ENCODE data around the gene C1orf56.
A peak's percentile ranks its signal among the peaks of the same experiment; 100 is the strongest.

C1orf56 gene, protein sequence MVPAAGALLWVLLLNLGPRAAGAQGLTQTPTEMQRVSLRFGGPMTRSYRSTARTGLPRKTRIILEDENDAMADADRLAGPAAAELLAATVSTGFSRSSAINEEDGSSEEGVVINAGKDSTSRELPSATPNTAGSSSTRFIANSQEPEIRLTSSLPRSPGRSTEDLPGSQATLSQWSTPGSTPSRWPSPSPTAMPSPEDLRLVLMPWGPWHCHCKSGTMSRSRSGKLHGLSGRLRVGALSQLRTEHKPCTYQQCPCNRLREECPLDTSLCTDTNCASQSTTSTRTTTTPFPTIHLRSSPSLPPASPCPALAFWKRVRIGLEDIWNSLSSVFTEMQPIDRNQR

DNA sequence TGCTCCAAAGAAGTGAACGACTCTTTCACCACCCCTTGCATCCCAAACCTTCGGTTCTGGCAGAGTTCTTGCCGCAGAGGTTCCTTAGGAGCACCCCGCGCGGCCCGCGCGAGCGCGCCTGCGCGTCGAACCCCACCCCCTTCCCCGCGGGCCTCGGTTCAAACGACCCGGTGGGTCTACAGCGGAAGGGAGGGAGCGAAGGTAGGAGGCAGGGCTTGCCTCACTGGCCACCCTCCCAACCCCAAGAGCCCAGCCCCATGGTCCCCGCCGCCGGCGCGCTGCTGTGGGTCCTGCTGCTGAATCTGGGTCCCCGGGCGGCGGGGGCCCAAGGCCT, at the start of gene C1orf56:
Gene C1orf56 (plus strand): TSS at position 161 of the 334 bp plus-strand sequence. CDS start 97 bp downstream, at position 258.
- peak; percentile 79 for DNase-seq

DNA sequence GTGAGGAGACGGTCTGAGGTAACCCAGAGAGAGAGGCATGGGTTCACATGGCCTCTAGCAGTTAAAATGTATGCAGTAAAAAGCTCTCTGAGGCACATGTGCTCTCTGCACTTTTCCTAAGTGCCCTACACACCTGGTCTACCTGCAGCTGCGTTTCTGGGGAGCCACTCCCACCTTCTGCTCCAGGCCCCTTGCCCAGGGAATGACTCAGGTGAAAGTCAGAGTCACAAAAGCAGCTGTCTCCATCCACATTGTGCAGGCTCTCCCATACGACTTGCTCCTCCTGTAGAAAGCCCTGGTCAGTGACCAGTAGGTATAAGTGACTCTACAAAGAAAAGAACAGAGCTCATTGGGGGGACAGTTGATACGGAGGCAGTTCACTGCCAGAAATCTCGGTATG, 49.6 kb upstream of the C1orf56 start:
- no peak for DNase-seq

DNA sequence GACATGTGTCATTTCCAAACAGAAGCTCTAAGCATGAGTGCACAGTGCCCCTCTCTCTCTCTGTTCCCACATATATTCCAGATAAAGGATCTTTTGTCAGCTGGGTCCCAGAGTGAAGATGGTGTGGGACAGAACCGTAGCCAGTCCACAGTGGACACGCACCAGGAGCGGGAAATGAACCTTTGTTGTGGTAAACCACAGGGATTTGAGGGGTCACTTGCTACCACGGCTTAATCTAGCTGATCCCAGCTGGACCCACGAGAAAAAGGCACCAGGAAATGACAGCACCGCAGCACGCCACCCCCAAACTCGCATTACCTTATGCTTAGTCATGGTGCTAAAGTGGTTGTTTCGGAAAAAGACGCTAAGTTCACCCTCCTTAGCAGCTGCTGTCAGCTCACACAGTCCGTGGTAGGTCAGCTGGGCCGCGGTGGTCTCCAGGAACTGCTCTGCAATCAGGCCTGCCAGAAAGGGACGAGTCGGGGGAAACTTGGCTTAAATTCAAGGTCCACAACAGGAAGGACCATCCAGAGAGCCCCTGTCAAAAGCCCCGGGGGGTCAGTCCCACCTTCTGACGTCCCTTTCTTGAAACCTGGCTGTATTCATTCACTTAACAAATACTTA, 48.4 kb upstream of the C1orf56 start:
- no peak for DNase-seq

DNA sequence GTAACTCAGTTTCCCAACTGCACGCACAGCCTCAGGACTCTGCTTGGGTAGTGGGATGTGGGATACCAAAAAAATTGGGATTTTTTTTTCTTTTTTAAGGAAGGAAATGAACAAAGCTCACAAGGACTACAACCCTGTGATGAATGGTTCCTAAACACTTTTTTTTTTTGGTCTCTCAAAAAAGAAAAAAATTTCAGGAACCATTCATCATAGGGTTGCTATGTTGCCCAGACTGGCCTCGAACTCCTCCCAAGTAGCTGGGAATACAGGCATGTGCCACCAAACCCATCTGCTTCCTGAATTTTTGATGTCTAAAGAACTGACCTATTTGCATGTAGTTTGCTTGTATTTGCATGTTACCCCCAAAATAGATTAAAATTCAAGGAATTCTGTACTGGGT, 47.6 kb upstream of the C1orf56 start:
- DNase-seq = no peak

DNA sequence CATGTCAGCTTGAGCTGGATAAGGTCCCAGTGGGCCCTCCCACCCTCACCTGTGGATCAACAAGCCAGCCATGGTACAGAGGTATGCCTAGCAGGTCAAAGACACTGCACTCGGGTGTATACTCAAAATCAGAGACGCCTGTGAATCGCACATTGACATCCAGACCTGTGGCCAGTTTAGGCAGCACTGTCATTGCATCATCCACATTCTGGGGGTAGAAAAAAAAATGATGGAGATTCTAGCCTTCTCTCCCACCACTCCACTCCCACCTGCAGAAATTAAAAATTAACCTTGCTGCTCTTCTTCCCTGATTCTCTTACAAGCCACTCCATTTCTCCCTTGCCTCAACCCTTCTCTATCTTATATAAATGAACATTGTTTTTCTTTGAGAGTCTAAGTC, 47.1 kb upstream of the C1orf56 start:
- no peak for DNase-seq

DNA sequence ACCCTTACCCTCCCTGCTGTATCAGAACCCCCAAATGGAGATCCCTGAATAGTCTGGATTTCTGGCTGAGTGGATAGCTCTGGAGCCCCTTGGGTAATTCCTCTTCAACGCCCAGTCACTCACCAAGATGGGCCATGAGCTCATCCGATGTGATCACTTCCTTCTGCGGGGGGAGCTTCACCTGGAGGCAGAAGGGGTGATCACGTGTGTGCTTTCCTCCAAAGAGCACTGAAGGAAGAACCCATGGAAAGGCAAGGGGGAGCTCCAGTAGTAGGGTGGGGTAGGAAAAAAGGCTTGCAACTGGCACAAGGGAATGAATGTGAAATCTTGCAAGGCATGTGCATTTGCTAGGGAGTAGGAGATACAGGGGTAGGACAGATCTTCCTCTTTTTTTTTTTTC, 45.9 kb upstream of the C1orf56 start:
- DNase-seq = no peak

DNA sequence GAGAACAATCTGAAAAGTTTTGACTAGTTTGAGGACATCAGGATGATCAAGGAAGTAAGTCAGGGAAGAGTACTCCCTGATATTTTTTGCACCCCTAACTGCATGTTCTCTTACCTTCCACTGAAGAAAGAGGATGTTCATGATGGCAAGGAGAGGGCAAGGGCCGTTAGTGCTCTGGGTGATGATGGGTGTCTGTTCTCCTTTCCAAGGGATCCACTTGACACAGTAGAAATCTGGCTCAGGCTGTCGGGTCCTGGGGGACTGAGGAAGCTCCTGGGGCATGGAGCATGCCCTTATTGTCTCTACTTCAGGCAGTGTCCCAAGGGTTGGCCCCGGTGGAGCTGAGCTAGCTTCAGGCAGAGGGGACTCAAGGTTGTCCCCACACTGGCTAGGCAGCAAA, 45.5 kb upstream of the C1orf56 start:
- no peak for DNase-seq

DNA sequence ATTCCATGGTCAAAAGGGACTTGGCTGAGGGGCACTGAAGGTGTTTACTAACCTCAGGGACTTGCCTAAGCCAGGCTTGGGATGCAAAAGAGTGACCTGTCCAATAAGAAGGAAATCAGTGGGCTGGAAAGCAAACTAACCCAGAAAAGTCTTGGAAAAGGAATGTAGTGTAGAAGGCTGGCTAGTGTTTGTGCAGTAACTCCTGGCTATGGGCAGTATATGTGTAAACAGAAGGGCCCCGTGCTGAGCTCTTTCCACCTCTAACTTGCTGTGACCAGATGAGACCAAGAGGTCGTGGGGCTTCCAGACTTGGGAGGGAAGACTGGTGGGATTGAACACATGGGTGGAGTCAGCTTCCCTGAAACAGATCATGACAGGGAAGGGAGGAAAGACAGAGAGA, 44.9 kb upstream of the C1orf56 start:
- no peak for DNase-seq

DNA sequence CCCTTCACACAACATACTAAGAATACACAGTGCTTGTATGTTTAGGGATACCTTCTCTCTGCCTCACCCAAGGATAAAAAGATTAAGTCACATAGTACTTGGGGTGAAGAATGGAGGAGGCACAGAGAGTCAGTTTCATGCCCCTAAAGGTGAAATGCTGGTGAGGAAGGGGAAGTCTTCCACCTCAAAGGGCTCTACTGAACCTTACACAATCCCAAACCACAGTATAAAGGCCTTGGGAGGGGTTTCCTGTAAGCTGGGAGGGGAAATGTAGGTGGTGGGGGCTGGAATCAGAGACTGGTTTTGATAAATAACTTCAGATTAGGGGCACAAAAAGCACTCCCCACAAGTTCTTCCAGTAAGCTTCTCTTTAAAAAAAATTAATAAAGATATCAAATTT, 44.4 kb upstream of the C1orf56 start:
- DNase-seq = no peak

DNA sequence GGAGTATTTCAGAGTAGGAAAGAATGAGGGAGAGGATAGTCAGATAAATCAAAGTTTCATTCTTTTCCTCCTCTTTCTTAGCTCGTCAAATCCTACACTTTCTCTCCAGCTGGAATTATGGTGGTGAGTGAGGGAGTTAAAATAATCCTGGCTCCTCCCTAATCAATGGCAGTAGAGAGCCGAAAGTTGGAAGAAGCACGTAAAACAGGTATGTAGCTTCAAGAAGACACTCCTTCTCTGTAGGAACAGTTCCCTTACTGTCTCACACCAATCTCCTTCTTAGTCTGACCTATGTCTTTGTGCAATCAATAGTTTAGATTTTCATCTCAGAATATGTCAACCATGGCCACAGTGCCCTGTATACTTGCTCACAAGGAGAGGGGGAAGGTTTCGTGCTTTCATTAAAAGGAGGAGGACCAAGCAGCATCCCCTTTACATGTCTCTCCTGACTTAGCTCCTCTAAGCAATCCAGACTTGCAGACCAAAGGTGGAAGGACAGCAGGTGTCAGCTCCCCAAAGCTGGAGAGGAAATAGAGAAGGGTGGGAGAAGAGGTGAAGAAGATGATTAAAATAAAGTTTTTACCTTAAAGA, 41.7 kb upstream of the C1orf56 start:
- DNase-seq = no peak

DNA sequence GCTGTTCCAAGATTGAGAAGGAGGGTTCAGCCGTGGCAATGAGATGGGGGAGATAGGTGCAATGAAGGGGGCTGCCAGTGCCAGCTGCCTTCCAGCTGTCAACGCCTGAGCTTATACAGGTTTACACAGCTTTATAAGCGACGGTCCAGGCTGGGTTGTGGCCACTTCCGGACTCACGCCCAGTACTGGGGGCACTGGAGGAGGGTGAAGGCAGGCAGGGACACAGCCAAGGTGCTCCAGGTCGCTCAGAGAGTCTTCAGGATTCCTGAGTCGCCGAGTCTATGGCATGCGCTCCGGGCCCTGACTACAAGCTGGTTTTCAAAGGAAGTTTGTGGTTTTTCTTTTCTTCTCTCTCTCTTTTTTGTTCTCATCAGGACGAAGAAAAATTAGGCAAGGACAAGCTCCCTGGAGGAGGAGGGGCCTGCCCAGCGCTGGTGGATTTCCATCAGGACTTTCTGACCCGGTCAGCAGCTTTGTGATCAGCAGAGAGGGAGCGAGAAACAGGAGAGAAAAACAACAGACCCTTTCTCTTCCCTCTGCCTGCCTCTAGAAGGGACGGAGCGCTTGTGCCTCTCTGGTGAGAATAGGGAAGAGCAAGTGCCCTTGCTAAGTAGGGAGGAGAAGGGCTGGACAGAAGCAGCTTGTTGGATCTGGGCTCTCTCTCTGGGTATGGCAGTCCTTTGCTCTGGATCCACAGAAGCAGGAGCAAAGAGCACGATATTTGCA, 41.1 kb upstream of the C1orf56 start, which contains the start of gene MINDY1:
Gene MINDY1 (minus strand): TSS at position 576 of the 726 bp plus-strand sequence. CDS start 4,285 bp downstream, outside the sequence.
- DNase-seq = peak; percentile 77

DNA sequence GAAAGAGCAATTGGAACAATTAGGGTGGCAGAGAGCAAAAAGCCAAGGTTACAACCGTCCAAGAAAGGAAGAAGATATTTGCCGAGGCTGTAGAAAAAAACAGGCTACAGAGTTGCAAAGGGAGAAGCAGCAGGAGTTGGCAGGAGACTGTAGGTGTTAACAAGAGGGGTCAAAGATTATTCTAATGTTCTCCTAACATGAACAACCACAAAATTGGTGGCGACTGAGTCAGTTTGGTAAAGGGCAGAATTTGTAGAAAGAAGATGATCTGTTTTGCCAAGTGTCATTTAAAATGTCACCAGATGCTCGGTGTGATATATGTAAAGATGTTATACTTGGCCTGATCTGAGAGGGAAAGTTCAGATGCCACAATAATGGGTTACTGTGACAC, 39.7 kb upstream of the C1orf56 start:
- no peak for DNase-seq

DNA sequence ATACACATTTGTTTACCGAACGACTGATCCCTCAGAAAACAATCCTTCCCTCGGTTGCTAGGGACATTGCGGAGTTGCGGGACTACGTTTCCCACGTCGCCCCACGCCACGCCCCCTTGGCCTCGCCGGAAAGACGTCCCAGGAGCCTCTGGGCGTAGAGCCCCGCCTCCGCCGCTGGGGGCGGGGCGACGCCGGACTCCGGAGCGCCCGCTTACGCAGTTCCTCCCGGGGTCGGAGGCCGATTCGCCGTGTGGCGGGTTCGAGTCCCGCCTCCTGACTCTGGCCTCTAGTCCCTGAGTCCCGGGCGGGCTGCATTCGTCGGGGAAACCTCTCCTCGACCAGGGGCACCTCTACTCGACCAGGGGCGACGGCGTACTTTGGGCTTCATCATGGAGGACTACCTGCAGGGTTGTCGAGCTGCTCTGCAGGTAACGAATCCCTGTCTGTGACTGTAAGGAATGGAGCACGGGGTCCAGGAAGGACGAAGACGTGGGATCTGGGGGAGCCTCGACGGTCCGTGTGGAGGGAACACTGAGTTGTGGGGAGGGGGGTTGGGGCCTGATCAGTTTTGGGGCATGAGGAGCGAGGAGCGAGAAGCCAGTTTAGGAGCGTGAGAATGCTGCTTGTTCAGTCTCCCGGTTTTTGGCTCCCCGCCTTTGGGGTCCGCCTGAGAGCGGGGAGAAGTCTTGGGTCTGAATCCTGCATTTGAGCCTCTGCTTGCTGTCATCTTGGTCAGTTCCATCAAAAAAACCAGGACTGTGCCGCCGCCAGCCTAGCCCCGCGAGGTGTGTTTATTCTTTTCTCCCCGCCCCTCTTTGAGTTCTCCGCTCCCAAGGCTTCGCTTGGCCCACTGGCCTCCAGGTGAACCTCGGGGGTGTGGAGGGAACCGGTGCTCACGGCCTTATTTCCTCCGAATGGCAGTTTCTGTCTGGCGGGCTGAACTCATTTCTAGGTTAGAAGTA, 39.0 kb upstream of the C1orf56 start, which contains the start of gene PRUNE1:
Gene PRUNE1 (plus strand): TSS at position 206 of the 962 bp plus-strand sequence. CDS start 184 bp downstream, at position 390.
- DNase-seq = peak; percentile 90

DNA sequence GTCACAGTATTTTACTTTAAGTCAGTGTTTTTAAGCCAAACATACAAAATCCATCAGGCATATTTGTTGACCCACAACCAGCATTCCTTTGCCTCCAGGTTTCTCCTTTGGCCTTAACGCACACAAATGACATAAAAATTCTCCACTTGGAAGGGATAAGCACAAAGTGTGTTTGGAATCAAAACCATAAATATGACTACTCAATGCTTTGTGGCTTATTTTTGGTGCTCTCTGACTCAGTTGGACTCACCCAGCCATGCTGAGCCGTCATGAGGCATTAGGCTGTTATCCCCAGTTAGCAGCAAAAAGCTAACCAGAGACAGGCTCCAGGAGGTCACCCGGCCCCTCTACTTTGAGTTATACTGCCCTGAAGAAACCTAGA, 38.4 kb upstream of the C1orf56 start:
- DNase-seq = no peak

DNA sequence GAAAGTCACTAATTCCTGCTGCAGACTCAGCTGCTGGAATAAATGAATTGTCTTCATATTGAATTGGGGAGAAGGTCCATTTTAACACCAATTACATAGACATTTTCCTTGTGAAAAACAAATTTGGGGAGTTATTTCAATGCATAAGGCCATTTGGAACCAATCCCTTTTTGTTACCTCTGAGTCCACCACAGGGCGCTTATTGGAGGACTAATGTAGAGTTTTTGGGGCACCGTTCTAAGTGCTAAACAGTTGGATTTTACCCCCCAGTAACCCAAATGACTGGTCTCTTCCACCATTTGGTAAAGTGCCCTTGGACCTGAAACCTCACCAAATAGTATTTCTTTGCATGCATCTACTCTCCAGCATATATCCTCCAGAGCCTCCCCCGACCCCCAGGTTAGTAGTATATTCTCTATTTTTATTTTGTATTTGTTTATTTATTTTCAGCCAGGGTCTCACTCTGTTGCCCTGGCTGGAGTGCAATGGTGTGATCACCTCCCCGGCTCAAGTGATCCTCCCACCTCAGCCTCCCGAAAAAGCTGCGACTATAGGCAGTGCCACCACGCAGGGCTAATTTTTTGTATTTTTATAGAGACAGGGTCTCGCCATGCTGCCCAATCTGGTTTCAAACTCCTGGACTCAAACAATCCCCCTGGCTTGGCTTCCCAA, 37.7 kb upstream of the C1orf56 start:
- DNase-seq = no peak

DNA sequence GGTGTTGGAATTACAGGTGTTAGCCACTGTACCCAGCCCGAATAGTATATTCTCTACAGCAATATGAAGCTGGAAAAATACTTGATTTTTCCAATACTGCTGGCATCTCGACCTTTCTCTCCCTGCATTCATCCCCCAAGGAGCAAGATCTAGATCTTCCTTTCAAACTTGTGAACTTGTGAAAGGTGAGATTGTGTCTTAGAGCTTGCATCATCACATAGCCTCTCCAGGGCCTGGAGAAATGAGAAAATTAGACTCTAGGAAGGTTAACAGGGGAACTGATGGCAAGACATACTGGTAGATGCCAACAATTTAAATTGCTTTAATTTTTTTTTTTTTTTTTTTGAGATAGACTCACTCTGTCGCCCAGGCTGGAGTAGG, 37.2 kb upstream of the C1orf56 start:
- no peak for DNase-seq

DNA sequence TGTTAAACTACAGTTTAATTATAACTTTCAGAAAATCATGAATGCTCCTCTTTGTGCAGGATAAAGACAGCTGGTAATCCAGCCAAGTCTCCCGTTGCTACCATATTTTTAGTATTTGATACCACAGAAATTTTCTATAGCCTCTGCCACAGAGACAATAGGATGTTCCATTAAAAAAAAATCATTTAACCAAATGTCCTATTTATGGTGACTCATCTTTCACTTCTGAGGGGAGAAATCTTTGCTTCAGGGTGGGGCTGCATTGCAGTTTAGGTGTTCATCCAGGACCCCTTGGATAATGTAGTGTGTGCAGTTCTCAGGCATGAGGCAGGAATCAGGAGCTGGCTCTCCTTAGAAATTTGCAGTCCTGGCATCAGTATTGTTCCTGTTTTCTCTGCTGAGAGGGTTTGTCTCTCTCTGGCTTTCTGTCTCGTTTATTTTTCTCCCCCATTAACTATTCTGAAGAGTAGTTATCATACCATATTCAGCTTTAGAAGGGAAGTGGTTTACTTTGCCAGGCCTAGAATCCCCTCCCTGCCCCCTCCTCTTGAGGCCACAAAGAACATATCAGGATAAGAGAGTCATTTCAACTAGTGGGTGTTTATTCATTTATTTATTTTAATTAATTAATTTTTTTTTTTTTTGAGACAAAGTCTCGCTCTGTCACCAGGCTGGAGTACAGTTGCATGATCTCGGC, 36.2 kb upstream of the C1orf56 start:
- DNase-seq = no peak

DNA sequence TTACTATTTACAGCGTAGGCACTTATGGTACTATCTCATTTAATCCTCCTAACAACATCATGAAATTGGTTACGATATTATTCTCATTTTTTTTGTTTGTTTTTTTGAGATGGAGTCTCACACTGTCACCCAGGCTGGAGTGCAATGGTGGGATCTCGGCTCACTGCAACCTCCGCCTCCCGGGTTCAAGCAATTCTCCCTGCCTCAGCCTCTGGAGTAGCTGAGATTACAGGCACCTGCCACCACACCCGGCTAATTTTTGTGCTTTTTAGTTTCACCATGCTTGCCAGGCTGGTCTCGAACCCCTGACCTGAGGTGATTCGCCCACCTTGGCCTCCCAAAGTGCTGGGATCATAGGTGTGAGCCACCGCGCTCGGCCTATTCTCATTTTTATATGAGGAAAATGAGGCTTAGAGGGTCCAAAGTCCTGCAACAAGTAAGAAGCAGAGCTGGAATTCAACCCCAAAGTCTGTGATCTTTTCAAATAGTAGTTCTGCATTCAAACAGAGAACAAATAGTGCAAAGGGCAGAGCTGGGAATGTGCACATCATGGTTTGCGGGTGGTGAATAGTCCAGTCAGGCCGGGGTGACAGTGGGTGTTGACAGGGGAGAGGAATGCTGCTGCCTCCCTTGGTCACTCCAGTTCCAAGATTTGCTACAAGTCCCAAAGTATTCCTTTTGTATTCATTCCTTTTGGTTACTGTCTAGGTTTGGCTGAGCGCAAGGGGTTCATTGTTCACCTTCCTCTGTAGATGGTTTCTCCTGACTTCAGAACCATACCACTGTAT, 34.7 kb upstream of the C1orf56 start:
- no peak for DNase-seq

DNA sequence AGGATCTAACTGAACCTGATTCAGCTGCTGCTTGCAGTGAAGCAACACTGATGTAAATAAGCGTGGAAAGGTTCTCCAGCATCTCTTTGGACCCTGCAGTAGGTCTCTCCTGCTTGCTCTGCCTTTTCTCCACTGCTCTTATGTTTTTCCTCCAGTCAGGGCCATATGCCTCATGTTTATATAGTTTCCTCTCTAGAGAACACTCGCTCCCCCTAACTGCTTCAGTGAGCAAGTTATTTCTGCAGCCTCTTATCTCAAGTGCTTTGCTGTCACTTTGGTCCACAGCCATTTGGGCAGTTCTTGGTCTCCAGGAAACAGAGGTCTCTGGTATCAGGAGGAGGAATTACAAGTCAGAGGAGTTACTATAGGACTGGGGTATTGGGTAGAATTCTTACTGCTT, 34.0 kb upstream of the C1orf56 start:
- no peak for DNase-seq

DNA sequence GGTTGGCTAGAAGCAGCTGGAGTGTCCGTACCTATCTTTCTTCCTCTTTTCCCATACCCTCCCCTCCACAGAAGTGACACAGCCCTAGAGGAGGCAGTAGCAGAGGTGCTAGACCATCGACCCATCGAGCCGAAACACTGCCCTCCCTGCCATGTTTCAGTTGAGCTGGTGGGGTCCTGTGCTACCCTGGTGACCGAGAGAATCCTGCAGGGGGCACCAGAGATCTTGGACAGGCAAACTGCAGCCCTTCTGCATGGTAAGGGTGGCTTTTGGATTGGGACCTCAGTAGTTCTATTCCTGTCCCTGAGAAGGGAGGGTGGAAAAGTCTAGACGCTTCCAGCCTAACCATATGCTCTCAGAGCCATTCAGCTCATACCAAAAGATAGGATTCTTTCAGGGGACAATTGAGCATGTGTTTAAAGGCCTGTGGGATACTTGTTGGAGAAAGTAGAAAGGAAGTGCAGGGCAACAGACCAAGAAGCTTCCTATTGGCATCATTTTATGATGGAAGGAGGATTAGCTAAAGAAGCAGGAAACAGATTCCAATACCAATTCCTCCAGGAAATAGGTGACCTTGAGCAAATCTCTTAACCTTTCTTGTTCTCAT, 22.9 kb upstream of the C1orf56 start:
- DNase-seq = peak; percentile 62

All from 8988T (cell line).